ENCODE measurements around the gene STOX2.

The STOX2 gene, protein sequence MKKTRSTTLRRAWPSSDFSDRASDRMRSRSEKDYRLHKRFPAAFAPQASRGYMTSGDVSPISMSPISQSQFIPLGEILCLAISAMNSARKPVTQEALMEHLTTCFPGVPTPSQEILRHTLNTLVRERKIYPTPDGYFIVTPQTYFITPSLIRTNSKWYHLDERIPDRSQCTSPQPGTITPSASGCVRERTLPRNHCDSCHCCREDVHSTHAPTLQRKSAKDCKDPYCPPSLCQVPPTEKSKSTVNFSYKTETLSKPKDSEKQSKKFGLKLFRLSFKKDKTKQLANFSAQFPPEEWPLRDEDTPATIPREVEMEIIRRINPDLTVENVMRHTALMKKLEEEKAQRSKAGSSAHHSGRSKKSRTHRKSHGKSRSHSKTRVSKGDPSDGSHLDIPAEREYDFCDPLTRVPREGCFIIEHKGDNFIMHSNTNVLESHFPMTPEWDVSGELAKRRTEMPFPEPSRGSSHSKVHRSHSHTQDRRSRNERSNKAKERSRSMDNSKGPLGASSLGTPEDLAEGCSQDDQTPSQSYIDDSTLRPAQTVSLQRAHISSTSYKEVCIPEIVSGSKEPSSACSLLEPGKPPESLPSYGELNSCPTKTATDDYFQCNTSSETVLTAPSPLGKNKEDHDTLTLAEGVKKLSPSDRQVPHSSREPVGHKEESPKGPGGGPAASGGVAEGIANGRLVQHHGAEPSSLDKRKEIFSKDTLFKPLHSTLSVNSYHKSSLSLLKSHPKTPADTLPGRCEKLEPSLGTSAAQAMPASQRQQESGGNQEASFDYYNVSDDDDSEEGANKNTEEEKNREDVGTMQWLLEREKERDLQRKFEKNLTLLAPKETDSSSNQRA (N-terminal part only)

DNA sequence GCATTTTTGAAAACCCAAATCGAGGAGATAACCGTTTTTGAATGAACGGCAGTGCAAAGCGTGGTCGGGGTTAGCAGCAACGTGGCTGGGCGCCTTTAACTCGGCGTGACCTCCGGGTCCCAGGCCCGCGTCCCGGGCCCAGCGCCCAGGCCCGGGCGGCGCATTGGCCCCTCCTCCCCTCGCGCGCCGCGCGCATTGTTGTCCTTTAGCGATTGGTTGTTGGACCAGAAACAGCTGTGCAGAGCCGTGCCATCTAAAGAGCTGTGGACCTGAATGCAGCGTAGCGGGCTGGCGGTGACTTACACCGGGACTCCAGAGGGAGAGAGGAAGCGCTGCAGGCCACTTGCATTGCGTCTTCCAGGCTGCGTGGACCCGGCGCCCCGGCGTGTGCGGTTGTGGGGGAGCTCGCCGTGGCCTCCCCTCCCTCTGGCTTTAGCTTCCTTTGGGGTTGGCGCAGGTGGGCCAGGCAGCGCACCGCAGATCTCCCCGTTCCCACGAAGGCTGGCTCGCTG is at the start of gene STOX2:
Gene STOX2, plus strand, starts transcription at position 227 of the 512 bp plus-strand sequence. CDS start 1,484 bp downstream, outside the sequence.
- no peak for DNase-seq (ENCODE audit: low spot score)

DNA sequence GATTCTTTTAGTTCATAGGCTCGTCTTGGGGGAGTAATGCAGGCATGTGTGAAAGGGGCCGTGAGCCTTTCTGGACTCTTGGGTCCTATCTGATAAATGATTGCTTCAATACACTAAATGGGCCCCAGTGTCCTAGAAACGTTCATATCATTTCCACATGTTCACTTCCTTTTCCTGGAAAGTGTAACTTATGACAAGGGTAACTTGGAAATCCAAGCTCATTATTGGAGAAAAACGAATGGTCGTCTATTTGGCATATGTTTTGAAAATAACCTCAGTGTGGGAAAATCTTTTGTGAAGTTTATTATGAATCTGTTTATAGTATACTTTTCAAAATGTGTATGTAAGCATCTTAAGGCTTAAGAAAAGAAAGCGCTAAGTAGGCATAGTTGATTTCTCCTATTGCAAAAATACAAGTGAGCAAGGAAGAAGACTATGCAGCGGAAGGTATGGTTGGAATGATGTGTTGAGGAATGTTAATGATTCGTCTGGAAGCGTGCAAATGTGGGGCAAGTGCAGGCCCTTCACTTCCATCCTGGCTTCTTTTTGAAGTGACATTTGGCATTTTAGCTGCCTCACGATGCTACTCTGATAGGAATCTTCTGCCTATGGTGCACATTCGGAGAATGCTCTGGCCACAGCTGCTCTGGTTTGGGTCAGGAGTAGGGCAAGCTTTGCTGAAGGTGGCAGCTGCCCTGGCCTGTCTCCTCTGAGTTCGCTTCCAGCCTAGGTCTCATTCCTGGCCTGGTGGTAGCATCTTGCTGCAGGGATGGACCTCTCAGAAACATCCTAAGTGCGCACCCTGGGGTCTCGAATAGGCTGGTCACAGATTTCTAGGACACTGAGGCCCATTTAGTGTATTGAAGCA is 49.5 kb upstream of the STOX2 start:
- FAIRE-seq = no peak
- no peak for DNase-seq (ENCODE audit: low spot score)

More for the DNA sequence above, at the start of gene STOX2:
- no peak for FAIRE-seq

DNA sequence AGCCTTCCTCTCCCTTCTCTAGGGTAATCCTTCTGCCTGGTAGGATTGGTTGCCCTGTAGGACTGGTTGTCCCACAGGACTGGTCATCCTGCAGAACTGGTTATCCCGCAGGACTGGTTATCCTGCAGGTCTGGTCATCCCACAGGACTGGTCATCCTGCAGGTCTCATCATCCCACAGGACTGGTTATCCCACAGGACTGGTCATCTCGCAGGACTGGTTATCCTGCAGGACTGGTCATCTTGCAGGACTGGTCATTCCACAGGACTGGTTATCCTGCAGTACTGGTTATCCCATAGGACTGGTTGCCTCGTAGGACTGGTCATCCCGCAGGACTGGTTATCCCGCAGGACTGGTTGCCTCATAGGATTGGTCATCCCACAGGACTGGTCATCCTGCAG is 48.1 kb upstream of the STOX2 start:
- no peak for FAIRE-seq
- DNase-seq (ENCODE audit: low spot score) = no peak

DNA sequence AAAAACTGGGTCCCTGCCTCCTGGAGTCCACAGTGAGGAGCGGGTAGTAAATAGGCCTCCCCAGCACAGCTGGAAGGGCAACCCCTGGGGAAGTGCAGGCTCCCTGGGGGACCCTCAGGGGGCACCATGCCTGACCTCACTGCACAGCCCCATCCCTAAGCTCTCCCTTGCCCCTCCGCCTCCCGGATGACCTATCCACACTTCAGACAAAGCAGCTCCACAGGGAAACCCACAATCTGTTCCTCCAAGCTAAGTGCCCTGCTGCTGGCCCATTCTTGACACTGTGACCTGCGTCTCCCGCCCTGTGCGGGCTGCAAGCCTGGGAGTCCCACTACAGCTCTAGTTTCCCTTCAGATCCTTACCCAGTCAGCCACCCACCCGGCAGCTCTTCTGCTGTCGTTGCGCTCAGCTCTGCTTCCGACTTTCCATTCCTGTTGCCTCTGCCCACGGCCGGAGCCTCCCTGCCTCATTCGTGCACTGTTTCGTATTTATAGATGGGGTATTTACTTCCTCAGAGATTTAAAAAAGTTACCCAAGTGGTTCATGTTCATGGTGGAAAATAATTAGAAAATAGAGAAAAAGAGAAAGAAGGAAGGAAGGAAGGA is 47.0 kb upstream of the STOX2 start:
- FAIRE-seq (no peak), DNase-seq (ENCODE audit: low spot score) (no peak)

DNA sequence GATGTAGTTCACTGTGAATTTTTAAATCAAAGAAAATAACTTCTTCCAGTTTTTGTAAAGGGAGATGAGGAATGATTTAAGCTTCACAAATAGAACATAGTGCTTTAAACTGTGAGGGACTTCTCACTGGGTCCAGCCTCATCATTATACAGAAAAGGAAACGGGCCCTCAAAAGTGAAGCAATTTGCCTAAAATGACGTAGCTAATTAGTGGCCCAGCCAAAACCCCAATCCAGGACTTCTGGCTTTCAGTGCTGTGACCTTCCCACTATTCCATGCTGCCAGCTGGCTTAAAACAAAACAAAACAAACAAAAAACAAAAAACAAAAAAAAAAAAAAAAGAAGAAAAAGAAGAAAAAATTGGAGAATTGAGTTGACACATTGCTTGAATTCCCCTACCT is 45.0 kb upstream of the STOX2 start:
- DNase-seq (ENCODE audit: low spot score) (no peak), FAIRE-seq (no peak)

DNA sequence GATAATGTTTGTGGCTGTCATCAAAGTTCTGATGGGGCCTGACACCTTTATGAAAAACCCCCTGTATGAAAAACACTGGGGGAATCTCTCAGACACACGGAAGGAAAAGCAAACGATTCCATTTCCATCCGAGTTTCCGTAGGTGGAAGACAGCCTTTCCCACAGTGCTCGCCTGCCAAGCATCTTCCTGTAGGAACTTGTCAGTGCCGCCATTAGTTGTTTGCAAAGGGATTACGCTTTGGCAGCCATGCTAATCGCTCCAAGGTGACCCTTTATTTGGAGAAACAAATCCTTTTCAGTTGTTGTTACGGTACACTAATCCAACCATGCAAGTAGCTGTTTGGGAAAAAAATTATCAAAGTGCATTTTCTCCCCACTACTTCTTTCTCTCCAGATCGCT is 44.4 kb upstream of the STOX2 start:
- FAIRE-seq = no peak
- no peak for DNase-seq (ENCODE audit: low spot score)

DNA sequence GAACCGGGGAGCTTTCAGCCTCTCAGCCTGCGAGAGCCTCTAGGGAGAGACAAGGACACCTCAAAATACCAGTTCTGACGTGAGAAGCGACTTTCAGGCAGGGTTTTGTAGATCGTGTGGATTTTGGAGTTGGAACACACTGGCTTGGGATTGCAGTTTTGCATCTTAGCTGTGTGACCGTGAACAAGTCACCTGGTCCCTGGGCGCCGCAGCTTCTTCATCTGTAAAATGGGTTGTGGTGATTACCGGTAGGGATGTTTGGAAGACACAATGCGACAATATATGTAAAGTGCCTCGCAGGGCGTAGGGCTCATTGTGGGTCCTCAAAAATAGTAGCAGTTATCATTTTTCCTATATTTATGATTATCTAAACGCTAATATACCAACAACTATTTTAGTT is 43.7 kb upstream of the STOX2 start:
- FAIRE-seq (no peak), DNase-seq (ENCODE audit: low spot score) (no peak)

DNA sequence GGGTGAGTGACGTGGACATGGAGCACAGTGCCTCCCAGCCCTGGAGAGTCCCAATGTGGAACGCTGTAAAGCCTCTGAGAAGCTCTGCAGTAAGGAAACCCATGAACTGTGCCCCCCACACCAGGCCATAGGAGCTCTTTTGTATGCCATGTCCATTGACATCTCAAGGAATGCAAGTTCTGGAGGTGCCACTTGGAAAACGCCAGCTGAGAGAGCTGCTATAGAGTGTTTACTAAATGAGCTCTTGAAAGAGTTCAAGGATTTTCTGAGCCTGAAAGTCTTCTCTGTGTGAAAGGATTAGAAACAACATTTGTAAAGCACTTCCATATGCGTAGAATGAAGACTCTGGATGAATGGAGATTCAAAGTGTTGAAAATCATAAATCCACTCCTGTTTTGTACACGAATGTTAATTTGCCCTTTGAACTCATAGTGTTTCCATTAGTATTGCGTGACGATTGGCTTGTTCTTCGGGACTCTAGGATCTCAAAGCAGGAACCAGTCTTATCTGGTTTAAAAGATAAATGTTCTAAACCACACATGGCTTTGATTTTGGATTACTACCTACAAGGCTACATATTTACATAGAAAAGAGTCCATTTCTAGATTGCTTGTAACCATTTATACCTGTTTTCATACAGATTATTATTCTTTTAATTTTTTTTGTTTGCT is 41.8 kb upstream of the STOX2 start:
- no peak for FAIRE-seq
- DNase-seq (ENCODE audit: low spot score) = no peak

DNA sequence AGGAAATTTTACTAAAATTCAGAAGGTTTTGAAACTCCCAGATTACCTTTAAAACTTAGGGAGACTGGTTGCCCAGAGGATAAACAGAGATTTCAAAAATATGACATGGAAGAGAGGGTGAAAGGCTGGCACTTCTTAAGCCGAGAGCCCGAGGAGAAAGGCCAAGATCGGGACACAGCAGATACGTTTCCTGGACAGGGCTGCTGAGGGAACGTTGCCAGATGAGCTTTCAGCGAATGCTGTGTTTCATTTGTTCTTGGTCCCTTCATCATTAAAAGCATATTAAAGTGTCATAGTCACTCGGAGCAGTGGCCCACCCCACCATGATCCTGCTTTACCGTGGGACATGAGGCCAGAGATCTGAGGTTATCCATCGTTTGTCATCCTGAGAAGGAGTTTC is 37.9 kb upstream of the STOX2 start:
- FAIRE-seq (no peak), DNase-seq (ENCODE audit: low spot score) (no peak)

DNA sequence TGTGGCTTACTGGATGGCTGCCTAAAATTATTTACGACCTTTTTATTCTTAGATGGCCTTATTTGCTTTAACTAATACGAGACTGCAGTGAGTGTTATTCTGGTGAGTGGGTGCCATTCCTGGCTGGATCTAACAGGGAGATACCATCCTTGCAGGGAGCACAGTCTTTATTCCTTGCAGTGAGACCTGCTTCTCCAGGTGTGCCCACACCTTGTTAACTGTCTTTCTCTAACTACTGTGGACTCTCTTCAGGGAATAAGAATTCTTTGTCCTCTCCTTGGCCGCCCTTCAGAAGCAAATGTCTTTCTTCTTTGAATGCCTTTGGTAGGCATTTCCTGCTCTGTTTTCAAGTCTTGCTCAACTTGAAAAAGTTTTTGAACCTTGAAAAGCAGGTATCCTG is 34.1 kb upstream of the STOX2 start:
- no peak for FAIRE-seq

DNA sequence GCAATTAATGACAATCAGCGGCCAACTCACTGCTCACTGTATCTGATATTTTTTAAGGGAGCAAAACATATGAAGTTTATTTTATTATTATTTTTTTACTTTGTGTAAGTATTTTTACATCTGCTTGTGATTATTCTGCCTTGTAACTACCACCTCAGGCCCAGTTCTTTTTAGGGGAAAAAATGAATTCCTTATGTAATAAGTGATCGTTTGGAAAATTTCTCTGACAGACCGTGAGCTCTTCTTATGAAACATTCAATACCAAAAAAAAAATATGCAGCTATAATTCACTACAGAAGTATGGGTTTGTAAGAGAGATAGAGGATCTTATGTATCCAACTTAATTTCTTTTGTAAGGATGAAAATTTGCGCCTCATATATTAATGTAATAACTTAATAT is 33.5 kb upstream of the STOX2 start:
- no peak for FAIRE-seq
- DNase-seq (ENCODE audit: low spot score) = no peak

More for the DNA sequence above, 34.1 kb upstream of the STOX2 start:
- no peak for DNase-seq (ENCODE audit: low spot score)

DNA sequence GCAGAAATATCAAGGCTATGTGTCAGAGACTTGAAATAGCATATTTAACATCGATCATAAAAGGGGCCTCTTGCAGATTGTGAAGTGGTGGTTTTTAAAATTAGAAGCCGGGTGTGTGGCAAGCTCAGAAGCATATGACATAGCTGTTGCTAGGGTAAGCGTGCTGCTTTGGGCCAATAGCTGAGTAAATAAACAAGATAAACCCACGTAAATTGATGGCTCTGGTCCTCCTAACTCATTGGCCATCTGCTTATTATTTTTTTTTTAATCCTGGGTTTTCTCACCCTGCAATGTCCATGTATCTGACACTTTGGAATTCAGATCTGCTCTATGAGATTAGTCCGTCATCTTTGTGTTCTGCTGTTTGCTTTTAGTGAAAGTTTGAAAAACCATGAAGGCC is 32.6 kb upstream of the STOX2 start:
- no peak for FAIRE-seq
- no peak for DNase-seq (ENCODE audit: low spot score)

DNA sequence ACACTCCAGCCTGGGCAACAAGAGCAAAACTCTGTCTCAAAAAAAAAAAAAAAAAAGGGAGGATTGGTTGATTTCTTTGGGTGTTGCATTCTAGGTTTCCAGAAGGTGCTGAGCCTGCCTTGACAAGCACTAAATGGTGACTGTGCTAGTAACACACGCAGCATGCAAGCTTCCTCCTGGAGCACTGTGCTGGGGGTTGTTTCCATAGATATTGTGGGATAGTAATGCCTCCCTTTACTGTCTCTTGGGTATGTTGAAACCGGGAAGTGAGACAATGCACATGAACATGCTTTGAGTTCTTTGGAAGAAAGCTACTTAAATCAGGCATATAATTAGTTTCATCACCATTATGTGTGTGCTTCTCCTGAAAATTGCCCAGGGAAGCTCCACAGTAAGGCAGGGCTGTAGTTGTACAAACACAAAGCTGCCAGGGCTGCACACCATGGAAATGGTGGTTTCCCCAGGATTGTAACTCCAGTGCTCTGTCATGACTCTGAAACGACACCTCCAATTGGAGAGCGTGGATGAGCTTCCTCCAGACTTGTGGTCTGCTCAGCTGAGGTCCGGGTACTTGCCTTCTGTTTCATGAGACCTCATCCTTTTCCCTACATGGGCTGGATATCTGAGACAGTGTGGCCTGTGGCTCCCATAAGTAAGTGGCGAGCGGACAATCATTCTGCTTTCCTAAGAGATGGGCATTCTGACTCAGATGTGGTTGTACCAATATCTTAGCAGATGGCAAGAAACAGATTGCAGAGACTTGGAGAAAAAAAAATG is 31.5 kb upstream of the STOX2 start:
- DNase-seq (ENCODE audit: low spot score) = no peak
- FAIRE-seq = no peak

DNA sequence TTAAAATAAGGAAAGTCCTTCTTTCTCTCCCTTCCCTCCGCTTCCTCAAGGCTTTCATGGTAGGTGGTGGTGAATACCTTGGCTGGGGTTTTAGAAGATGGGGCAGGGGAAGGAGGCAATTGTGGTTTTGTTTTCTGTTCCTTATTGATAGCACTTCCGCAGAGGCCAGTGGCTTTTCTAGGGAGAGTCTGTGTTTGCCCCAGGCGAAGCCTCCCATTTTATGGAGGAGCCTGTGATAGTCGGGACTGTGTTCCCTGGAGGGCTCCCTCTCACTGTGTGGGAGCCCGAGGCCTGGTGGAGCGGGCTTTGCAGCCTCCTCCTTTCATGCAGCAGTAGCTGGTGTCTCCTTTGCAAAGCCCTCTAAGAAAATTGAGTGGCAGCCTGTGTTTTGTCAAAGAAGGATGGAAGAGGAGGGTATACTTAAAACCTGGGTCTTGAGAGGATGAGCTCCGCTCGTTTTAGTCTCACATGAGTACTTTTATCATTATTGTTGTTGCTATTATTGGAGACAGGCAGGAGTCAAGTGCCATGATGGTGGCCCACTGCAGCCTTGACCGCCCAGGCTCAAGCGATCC is 29.8 kb upstream of the STOX2 start:
- no peak for DNase-seq (ENCODE audit: low spot score)
- no peak for FAIRE-seq

DNA sequence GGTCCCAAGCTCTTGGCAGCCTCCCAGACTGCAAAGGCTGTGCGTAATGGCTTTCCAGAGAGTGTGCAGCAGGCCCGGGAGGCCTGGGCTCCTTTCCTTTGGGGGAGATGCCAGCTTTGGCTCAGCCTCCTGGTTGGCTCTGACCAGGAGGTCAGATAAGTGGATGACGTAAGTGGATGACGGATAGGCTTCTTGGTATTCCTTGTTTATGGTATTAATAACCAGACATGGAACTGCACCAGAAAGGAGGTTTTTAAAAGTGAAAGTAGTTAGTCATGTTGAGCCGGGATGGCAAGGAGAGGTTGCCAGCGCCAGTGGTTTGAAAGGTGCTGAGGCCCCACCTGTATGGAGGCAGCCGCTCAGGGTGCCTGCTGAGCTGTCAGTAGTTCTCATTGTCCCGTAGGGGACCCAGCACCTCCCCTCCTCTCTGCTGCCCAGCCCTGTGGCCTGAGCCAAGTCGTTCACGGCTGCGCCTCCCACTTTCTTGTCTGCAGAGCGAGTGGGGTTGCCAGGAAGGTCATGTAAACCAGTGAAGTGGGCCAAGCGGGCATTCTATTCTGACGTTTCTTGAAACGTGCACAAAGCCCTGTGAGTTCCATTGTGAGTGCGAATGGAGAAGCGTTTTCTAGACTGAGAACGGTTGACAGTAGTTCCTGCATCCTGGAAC is 28.7 kb upstream of the STOX2 start:
- no peak for FAIRE-seq
- peak; percentile 69 for DNase-seq (ENCODE audit: low spot score)

DNA sequence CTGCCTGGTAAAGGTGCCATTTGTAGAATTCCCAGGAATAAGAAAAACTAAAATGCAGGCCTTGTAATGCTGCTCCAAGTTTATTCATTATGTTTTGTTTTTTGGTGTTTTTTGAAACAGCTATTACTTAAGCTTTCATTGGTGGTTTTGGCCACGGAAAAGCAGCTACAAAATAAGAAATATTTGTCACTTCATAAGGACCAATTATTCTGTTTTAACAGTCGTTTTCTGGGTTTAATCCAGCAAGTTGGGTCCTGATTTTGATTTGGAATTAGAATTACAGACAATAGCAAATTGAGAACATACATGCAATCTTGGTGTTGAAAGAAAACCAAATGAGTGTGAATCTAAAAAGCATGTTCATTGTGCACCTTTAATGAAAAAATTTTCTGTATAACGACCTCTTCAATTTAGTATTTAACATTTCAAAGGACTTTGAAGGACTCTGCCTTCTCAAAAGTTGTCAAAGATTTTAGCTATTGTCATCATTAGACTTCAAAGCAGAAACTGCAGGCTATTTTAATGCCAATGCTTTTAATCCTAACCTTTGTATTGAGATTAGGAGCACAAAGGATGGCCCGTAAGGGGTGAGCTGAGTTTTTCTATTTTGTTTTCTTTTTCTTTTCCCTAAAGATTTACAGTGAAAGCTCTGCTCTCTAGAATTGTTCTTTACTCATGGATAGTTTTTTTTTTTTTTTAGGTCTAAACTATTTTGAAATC is 26.7 kb upstream of the STOX2 start:
- DNase-seq (ENCODE audit: low spot score) = no peak
- no peak for FAIRE-seq

DNA sequence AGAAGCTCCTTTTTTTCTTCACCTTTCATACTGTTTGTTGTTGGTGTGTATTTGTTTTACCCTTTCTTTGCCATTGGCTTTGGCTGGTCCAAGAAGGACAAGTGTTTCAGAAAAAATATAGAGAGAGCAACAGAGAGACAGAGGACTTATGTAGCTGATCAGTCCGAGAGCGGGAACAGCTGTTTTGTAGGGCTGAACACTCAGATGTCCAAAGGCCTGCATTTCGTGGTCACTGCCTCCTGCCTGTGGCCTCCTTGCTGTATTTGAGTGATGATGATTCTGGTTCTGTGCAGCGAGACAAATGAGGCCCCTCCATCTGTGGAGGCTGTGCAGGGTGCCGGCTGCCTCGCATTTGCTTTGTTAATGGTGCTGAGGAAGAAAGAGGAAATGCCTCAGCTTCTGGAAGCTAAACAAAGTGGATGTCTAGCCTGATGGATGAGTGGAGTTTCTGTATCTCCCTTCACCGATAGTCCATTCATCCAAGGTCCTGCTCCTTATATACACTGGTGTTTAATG is 19.8 kb upstream of the STOX2 start:
- no peak for DNase-seq (ENCODE audit: low spot score)
- FAIRE-seq = no peak

DNA sequence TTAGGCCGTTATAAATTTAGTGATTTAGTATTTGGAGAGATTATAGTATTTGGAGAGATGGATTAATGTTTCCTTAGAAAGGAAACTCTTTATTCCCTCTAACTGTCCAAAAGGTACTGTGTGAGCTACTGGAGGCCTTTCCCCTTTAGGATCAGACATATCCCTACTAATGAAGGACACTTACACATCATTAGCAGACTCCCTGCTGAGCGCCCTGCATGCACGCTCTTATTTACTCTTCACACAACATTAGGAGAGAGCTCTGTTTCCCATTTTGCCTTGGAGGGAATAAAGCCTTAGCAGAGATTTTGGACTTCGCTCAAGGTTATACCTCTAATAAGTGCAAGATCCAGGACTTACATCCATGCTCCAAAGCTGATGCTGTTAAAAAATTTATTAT is 17.8 kb upstream of the STOX2 start:
- DNase-seq (ENCODE audit: low spot score) (no peak), FAIRE-seq (no peak)
